HepG2 (cell line): ENCODE measurements around the gene DSCAM.

Experiments used
- CEBPB ChIP-seq: IDR thresholded peaks from 2 replicates; pipeline ENCODE4 v1.6.1; 2011; ENCODE audit warnings: low read depth, low read length, improper control_type of control experiment, borderline replicate concordance
- NR2F6 ChIP-seq, 2 experiments: IDR thresholded peaks; 2 replicates each; pipeline ENCODE4 v1.6.1; 2016; ENCODE audit warnings: antibody characterized with exemption in 1 of 2, mild to moderate bottlenecking in 1 of 2
- POLR2A ChIP-seq, 2 experiments: IDR thresholded peaks; 2 replicates each; pipeline ENCODE4 v1.6.1; 2011; ENCODE audit warnings: low read depth in 2 of 2, low read length in 2 of 2, mild to moderate bottlenecking in 1 of 2, moderate library complexity in 1 of 2; ENCODE audit not compliant: insufficient read depth in 1 of 2
- RNF219 ChIP-seq: sonication (generic); formaldehyde crosslinking; IDR thresholded peaks from 2 replicates; pipeline ENCODE4 v1.5.0; 2020; ENCODE audit warnings: mild to moderate bottlenecking, missing genetic modification reagents
- SALL2 ChIP-seq: sonication (generic); formaldehyde crosslinking; IDR thresholded peaks from 2 replicates; pipeline ENCODE4 v1.8.1; 2023; ENCODE audit warnings: mild to moderate bottlenecking, missing genetic modification reagents, inconsistent platforms
- SMAD9 ChIP-seq: sonication (generic); formaldehyde crosslinking; IDR thresholded peaks from 2 replicates; pipeline ENCODE4 v1.5.1; 2020; ENCODE audit warnings: mild to moderate bottlenecking, missing genetic modification reagents
- SP2 ChIP-seq: sonication (generic); formaldehyde crosslinking; IDR thresholded peaks from 2 replicates; pipeline ENCODE4 v1.5.1; 2020; ENCODE audit warnings: mild to moderate bottlenecking, missing genetic modification reagents
- ZNF75D ChIP-seq: sonication (generic); formaldehyde crosslinking; IDR thresholded peaks from 2 replicates; pipeline ENCODE4 v1.8.1; 2023; ENCODE audit warnings: missing genetic modification reagents, mild to moderate bottlenecking, borderline replicate concordance
- TF ChIP-seq, protein P1 (sequence below): sonication (generic); formaldehyde crosslinking; IDR thresholded peaks from 2 replicates; pipeline ENCODE4 v1.5.0; 2020; ENCODE audit warnings: mild to moderate bottlenecking, missing genetic modification reagents, moderate library complexity
- TF ChIP-seq, protein P2 (sequence below): sonication (generic); formaldehyde crosslinking; IDR thresholded peaks from 2 replicates; pipeline ENCODE4 v1.4.0; 2020; ENCODE audit warnings: mild to moderate bottlenecking, missing genetic modification reagents, borderline replicate concordance

GRCh38 chr21:40457741-40458140 lies 389.2 kb downstream of the DSCAM start:
- TF ChIP-seq ZNF75D (CRISPR knock-in tag) (no peak), SMAD9 (CRISPR knock-in tag) (no peak), RNF219 (CRISPR knock-in tag) (no peak), CEBPB (no peak), SALL2 (no peak), NR2F6 (IDR thresholded peaks at IDR 0.05) (no peak), NR2F6 (CRISPR knock-in tag; IDR thresholded peaks at IDR 0.05) (no peak), POLR2A (IDR thresholded peaks at IDR 0.05; ENCODE audit: insufficient read depth in 1 of 2, low read depth in 2 of 2, low read length in 2 of 2) (no peak), SP2 (no peak)
- TF ChIP-seq, protein P1, sequence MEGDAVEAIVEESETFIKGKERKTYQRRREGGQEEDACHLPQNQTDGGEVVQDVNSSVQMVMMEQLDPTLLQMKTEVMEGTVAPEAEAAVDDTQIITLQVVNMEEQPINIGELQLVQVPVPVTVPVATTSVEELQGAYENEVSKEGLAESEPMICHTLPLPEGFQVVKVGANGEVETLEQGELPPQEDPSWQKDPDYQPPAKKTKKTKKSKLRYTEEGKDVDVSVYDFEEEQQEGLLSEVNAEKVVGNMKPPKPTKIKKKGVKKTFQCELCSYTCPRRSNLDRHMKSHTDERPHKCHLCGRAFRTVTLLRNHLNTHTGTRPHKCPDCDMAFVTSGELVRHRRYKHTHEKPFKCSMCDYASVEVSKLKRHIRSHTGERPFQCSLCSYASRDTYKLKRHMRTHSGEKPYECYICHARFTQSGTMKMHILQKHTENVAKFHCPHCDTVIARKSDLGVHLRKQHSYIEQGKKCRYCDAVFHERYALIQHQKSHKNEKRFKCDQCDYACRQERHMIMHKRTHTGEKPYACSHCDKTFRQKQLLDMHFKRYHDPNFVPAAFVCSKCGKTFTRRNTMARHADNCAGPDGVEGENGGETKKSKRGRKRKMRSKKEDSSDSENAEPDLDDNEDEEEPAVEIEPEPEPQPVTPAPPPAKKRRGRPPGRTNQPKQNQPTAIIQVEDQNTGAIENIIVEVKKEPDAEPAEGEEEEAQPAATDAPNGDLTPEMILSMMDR (CRISPR knock-in tag): no peak
- TF ChIP-seq, protein P2, sequence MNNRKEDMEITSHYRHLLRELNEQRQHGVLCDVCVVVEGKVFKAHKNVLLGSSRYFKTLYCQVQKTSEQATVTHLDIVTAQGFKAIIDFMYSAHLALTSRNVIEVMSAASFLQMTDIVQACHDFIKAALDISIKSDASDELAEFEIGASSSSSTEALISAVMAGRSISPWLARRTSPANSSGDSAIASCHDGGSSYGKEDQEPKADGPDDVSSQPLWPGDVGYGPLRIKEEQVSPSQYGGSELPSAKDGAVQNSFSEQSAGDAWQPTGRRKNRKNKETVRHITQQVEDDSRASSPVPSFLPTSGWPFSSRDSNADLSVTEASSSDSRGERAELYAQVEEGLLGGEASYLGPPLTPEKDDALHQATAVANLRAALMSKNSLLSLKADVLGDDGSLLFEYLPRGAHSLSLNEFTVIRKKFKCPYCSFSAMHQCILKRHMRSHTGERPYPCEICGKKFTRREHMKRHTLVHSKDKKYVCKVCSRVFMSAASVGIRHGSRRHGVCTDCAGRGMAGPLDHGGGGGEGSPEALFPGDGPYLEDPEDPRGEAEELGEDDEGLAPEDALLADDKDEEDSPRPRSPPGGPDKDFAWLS (CRISPR knock-in tag): no peak
